HepG2 (cell line): Measurements from ENCODE around the gene ATG13. TPM values are rescaled to one million over a fixed set of nuclear protein-coding genes. Genes with fewer than 3 reads are reported as not detected.

ENCODE experiments used
- FOXA3 ChIP-seq: IDR thresholded peaks from 2 replicates; pipeline ENCODE4 v1.6.1; 2016; ENCODE audit warnings: missing genetic modification reagents, missing compliant biosample characterization
- GRHL1 ChIP-seq: sonication (generic); formaldehyde crosslinking; conservative IDR thresholded peaks from 2 replicates; pipeline ENCODE4 v1.8.0; 2022; ENCODE audit warnings: missing genetic modification reagents
- IKZF1 ChIP-seq: fragments of 450-650 bp; IDR thresholded peaks from 2 replicates; pipeline ENCODE4 v1.7.1; 2016
- KDM5B ChIP-seq: sonication (generic); formaldehyde crosslinking; IDR thresholded peaks from 2 replicates; pipeline ENCODE4 v1.4.0; 2020; ENCODE audit warnings: missing genetic modification reagents, mild to moderate bottlenecking, borderline replicate concordance
- KLF12 ChIP-seq: sonication (generic); formaldehyde crosslinking; IDR thresholded peaks from 2 replicates; pipeline ENCODE4 v1.4.0; 2020; ENCODE audit warnings: missing genetic modification reagents, borderline replicate concordance
- NBN ChIP-seq: fragments of 450-650 bp; conservative IDR thresholded peaks from 2 replicates; pipeline ENCODE4 v1.6.1; 2017
- NFYB ChIP-seq: sonication (generic); formaldehyde crosslinking; IDR thresholded peaks from 2 replicates; pipeline ENCODE4 v1.4.0; 2020; ENCODE audit warnings: missing genetic modification reagents
- NONO ChIP-seq, 2 experiments: fragments of 450-650 bp in 1 of 2; sonication (generic) in 1 of 2; formaldehyde crosslinking in 1 of 2; IDR thresholded peaks in 1 of 2; conservative IDR thresholded peaks in 1 of 2; 2 replicates each; pipeline versions ENCODE4 v1.6.1 to v1.8.0; 2017 to 2022; ENCODE audit warnings: mild to moderate bottlenecking in 1 of 2, missing genetic modification reagents in 1 of 2, moderate library complexity in 1 of 2
- POLR2A ChIP-seq, 2 experiments: IDR thresholded peaks; 2 replicates each; pipeline ENCODE4 v1.6.1; 2011; ENCODE audit warnings: low read depth in 2 of 2, low read length in 2 of 2, mild to moderate bottlenecking in 1 of 2, moderate library complexity in 1 of 2; ENCODE audit not compliant: insufficient read depth in 1 of 2
- RERE ChIP-seq: IDR thresholded peaks from 2 replicates; pipeline ENCODE4 v1.6.1; 2016; ENCODE audit warnings: low read depth, missing genetic modification reagents, missing compliant biosample characterization
- RFX3 ChIP-seq: IDR thresholded peaks from 2 replicates; pipeline ENCODE4 v1.6.1; 2016; ENCODE audit warnings: missing biosample characterization, missing genetic modification reagents
- WIZ ChIP-seq: sonication (generic); formaldehyde crosslinking; IDR thresholded peaks from 2 replicates; pipeline ENCODE4 v1.5.1; 2020; ENCODE audit warnings: mild to moderate bottlenecking, missing genetic modification reagents
- ZFAT ChIP-seq: sonication (generic); formaldehyde crosslinking; conservative IDR thresholded peaks from 2 replicates; pipeline ENCODE4 v1.8.1; 2023; ENCODE audit warnings: missing genetic modification reagents, inconsistent platforms
- ZFP62 ChIP-seq: sonication (generic); formaldehyde crosslinking; IDR thresholded peaks from 2 replicates; pipeline ENCODE4 v1.4.0; 2020; ENCODE audit warnings: missing genetic modification reagents
- ZMYM2 ChIP-seq: sonication (generic); formaldehyde crosslinking; IDR thresholded peaks from 2 replicates; pipeline ENCODE4 v1.8.0; 2022; ENCODE audit warnings: mild to moderate bottlenecking, missing genetic modification reagents
- ZNF484 ChIP-seq: sonication (generic); formaldehyde crosslinking; IDR thresholded peaks from 2 replicates; pipeline ENCODE4 v1.5.1; 2020; ENCODE audit warnings: mild to moderate bottlenecking, low read depth, missing genetic modification reagents, borderline replicate concordance
- ZNF629 ChIP-seq: sonication (generic); formaldehyde crosslinking; conservative IDR thresholded peaks from 2 replicates; pipeline ENCODE4 v1.5.0; 2020; ENCODE audit warnings: missing genetic modification reagents
- polyA plus RNA-seq, 8 experiments: library from polyadenylated mRNA; depleted of rRNA in 3 of 8; stranded (reverse) in 7 of 8; unstranded in 1 of 8; fragments of >200 nt; fragmentation: Illumina TruSeq in 4 of 8; extraction: Trizol in 4 of 8; gene quantifications; 2 replicates each; pipeline versions ENCODE4 v1.2.1 to v1.2.3, GENCODE V29; 2011 to 2016; ENCODE audit warnings: low read depth in 4 of 8, missing spikeins in 1 of 8, mixed read lengths in 1 of 8; ENCODE audit not compliant: insufficient read depth in 1 of 8
- total RNA-seq, 5 experiments: library from RNA; depleted of rRNA; stranded (reverse); fragments of >200 nt; fragmentation: Illumina TruSeq; extraction: Trizol; gene quantifications; 2 replicates each; pipeline ENCODE4 v1.2.3, GENCODE V29; 2016; ENCODE audit warnings: low read depth in 1 of 5
- TF ChIP-seq, protein P1 (sequence below): sonication (generic); formaldehyde crosslinking; IDR thresholded peaks from 2 replicates; pipeline ENCODE4 v1.5.1; 2020; ENCODE audit warnings: missing genetic modification reagents, mild to moderate bottlenecking, borderline replicate concordance
- TF ChIP-seq, protein P2 (sequence below): sonication (generic); formaldehyde crosslinking; IDR thresholded peaks from 2 replicates; pipeline ENCODE4 v1.9.0; 2021; ENCODE audit warnings: missing genetic modification reagents, borderline replicate concordance

Gene ATG13
- total and polyA plus RNA-seq, 2 of the 13 experiments (the other 11 are each of a cell fraction or from before 2014, with no cell fraction given): 55.0 to 77.3 TPM

GRCh38 chr11:46616551-46617133 is 711 bp upstream of the ATG13 start (continued):
- TF ChIP-seq, protein P1, sequence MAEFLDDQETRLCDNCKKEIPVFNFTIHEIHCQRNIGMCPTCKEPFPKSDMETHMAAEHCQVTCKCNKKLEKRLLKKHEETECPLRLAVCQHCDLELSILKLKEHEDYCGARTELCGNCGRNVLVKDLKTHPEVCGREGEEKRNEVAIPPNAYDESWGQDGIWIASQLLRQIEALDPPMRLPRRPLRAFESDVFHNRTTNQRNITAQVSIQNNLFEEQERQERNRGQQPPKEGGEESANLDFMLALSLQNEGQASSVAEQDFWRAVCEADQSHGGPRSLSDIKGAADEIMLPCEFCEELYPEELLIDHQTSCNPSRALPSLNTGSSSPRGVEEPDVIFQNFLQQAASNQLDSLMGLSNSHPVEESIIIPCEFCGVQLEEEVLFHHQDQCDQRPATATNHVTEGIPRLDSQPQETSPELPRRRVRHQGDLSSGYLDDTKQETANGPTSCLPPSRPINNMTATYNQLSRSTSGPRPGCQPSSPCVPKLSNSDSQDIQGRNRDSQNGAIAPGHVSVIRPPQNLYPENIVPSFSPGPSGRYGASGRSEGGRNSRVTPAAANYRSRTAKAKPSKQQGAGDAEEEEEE (CRISPR knock-in tag): 0 out of 2 replicates have a peak, but pooled peaks have one; percentile 45
- TF ChIP-seq NBN (no peak), RFX3 (CRISPR knock-in tag) (no peak), POLR2A (IDR thresholded peaks at IDR 0.05; ENCODE audit: insufficient read depth in 1 of 2, low read depth in 2 of 2, low read length in 2 of 2) (peak; percentile 60 to 87; a peak in 3 of 4 replicates), ZMYM2 (CRISPR knock-in tag) (no peak), KDM5B (CRISPR knock-in tag) (no peak), ZNF484 (CRISPR knock-in tag) (no peak), ZFAT (CRISPR knock-in tag) (no peak), NFYB (CRISPR knock-in tag) (no peak), KLF12 (CRISPR knock-in tag) (no peak), ZFP62 (CRISPR knock-in tag) (no peak), FOXA3 (CRISPR knock-in tag) (no peak), IKZF1 (no peak), NONO (IDR thresholded peaks at IDR 0.05) (no peak), NONO (CRISPR knock-in tag; conservative IDR thresholded peaks at IDR 0.05) (no peak), RERE (CRISPR knock-in tag) (no peak), WIZ (CRISPR knock-in tag) (no peak), ZNF629 (CRISPR knock-in tag) (no peak), GRHL1 (no peak)
- TF ChIP-seq, protein P2, sequence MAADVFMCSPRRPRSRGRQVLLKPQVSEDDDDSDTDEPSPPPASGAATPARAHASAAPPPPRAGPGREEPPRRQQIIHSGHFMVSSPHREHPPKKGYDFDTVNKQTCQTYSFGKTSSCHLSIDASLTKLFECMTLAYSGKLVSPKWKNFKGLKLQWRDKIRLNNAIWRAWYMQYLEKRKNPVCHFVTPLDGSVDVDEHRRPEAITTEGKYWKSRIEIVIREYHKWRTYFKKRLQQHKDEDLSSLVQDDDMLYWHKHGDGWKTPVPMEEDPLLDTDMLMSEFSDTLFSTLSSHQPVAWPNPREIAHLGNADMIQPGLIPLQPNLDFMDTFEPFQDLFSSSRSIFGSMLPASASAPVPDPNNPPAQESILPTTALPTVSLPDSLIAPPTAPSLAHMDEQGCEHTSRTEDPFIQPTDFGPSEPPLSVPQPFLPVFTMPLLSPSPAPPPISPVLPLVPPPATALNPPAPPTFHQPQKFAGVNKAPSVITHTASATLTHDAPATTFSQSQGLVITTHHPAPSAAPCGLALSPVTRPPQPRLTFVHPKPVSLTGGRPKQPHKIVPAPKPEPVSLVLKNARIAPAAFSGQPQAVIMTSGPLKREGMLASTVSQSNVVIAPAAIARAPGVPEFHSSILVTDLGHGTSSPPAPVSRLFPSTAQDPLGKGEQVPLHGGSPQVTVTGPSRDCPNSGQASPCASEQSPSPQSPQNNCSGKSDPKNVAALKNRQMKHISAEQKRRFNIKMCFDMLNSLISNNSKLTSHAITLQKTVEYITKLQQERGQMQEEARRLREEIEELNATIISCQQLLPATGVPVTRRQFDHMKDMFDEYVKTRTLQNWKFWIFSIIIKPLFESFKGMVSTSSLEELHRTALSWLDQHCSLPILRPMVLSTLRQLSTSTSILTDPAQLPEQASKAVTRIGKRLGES (CRISPR knock-in tag): no peak
